PC-3 (cell line): ENCODE data around the gene TRPM7.
A peak's percentile ranks its signal among the peaks of the same experiment; 100 is the strongest.
"Not testable (repeated sequence)": the region's sequence is repeated elsewhere in the genome, so short reads cannot be mapped to it uniquely, and the experiment has no call there.

Experiments
- CTCF ChIP-seq: fragments of 300-600 bp; sonication (generic); conservative IDR thresholded peaks from 2 replicates; pipeline ENCODE4 v1.5.1; 2017; ENCODE audit warnings: antibody characterized with exemption, low read depth, mild to moderate bottlenecking, low read length
- EZH2 ChIP-seq: fragments of 300-600 bp; sonication (generic); IDR thresholded peaks from one replicate; pipeline ENCODE4 v1.6.1; 2017; ENCODE audit warnings: antibody characterized with exemption, mild to moderate bottlenecking, low read length; ENCODE audit not compliant: unreplicated experiment
- EZH2phosphoT487 ChIP-seq: fragments of 300-600 bp; sonication (generic); IDR thresholded peaks from 2 replicates; pipeline ENCODE4 v1.6.1; 2018; ENCODE audit warnings: mild to moderate bottlenecking, antibody characterized with exemption, low read length, borderline replicate concordance

GRCh38 chr15:50622361-50622943 is 64.1 kb downstream of the TRPM7 start:
- peak; percentile 46; the same call in 1 of the 2 replicates for TF ChIP-seq CTCF
- TF ChIP-seq EZH2, EZH2phosphoT487: not testable (repeated sequence)
